SW 1271 (cell line): ENCODE measurements around the gene PTPRH.

Source experiments
- DNase-seq, 2 experiments: peaks; one replicate each; lab custom pipeline; 2025; lab: John Stamatoyannopoulos, UW

PTPRH gene

GRCh38 chr19:55132453-55133129 lies 76.7 kb downstream of the PTPRH start:
- no peak for DNase-seq

GRCh38 chr19:55131421-55131820 lies 77.9 kb downstream of the PTPRH start:
- no peak for DNase-seq
